ENCODE results near the gene DAZ1. TPM values are rescaled to one million over a fixed set of nuclear protein-coding genes. Genes with fewer than 3 reads are reported as not detected.
"Not testable (repeated sequence)": the region's sequence is repeated elsewhere in the genome, so short reads cannot be mapped to it uniquely, and the experiment has no call there.

The DAZ1 gene
- total RNA-seq: not detected

GRCh38 chrY:23198908-23199307 lies at the start of gene DAZ1:
Gene DAZ1, minus strand, starts transcription at chrY:23199008. Its CDS starts 208 bp downstream, at chrY:23198800.
- not testable (repeated sequence) for H3K9me3 ChIP-seq (ENCODE audit: control insufficient read depth in 3 of 3, low read length in 3 of 3); H3K4me1 ChIP-seq (ENCODE audit: control insufficient read depth in 3 of 3, insufficient read depth in 3 of 3, low read length in 3 of 3); H3K27ac ChIP-seq (ENCODE audit: low read depth, low read length); H3K9ac ChIP-seq (ENCODE audit: low read depth in 1 of 3, low read length in 3 of 3); H3K4me3 ChIP-seq (ENCODE audit: low read length in 3 of 3); H3K36me3 ChIP-seq (ENCODE audit: control insufficient read depth in 3 of 3, insufficient read depth in 3 of 3, low read length in 3 of 3); H3K27me3 ChIP-seq (ENCODE audit: control insufficient read depth in 3 of 3, insufficient read depth in 3 of 3, low read length in 3 of 3)

GRCh38 chrY:23219233-23219632 lies 20.4 kb upstream of the DAZ1 start, which contains the start of gene DAZ2:
Gene DAZ2, plus strand, starts transcription at chrY:23219533. Its CDS starts 208 bp downstream, at chrY:23219741.
- H3K27me3 ChIP-seq (ENCODE audit: control insufficient read depth in 3 of 3, insufficient read depth in 3 of 3, low read length in 3 of 3); H3K4me1 ChIP-seq (ENCODE audit: control insufficient read depth in 3 of 3, insufficient read depth in 3 of 3, low read length in 3 of 3); H3K9me3 ChIP-seq (ENCODE audit: control insufficient read depth in 3 of 3, low read length in 3 of 3); H3K27ac ChIP-seq (ENCODE audit: low read depth, low read length); H3K4me3 ChIP-seq (ENCODE audit: low read length in 3 of 3); H3K9ac ChIP-seq (ENCODE audit: low read depth in 1 of 3, low read length in 3 of 3); H3K36me3 ChIP-seq (ENCODE audit: control insufficient read depth in 3 of 3, insufficient read depth in 3 of 3, low read length in 3 of 3): not testable (repeated sequence)

GRCh38 chrY:23210681-23211080 lies 11.9 kb upstream of the DAZ1 start:
- not testable (repeated sequence) for H3K9me3 ChIP-seq (ENCODE audit: control insufficient read depth in 3 of 3, low read length in 3 of 3); H3K27ac ChIP-seq (ENCODE audit: low read depth, low read length); H3K4me3 ChIP-seq (ENCODE audit: low read length in 3 of 3); H3K27me3 ChIP-seq (ENCODE audit: control insufficient read depth in 3 of 3, insufficient read depth in 3 of 3, low read length in 3 of 3); H3K4me1 ChIP-seq (ENCODE audit: control insufficient read depth in 3 of 3, insufficient read depth in 3 of 3, low read length in 3 of 3); H3K36me3 ChIP-seq (ENCODE audit: control insufficient read depth in 3 of 3, insufficient read depth in 3 of 3, low read length in 3 of 3); H3K9ac ChIP-seq (ENCODE audit: low read depth in 1 of 3, low read length in 3 of 3)

- not testable (repeated sequence) for H3K9ac ChIP-seq (ENCODE audit: low read depth in 1 of 3, low read length in 3 of 3); H3K36me3 ChIP-seq (ENCODE audit: control insufficient read depth in 3 of 3, insufficient read depth in 3 of 3, low read length in 3 of 3)
Observed at GRCh38 chrY:23209802-23210495, 11.1 kb upstream of the DAZ1 start.

GRCh38 chrY:23207455-23207854 lies 8.6 kb upstream of the DAZ1 start:
- not testable (repeated sequence) for H3K9ac ChIP-seq (ENCODE audit: low read depth in 1 of 3, low read length in 3 of 3); H3K9me3 ChIP-seq (ENCODE audit: control insufficient read depth in 3 of 3, low read length in 3 of 3); H3K4me3 ChIP-seq (ENCODE audit: low read length in 3 of 3); H3K36me3 ChIP-seq (ENCODE audit: control insufficient read depth in 3 of 3, insufficient read depth in 3 of 3, low read length in 3 of 3); H3K4me1 ChIP-seq (ENCODE audit: control insufficient read depth in 3 of 3, insufficient read depth in 3 of 3, low read length in 3 of 3); H3K27me3 ChIP-seq (ENCODE audit: control insufficient read depth in 3 of 3, insufficient read depth in 3 of 3, low read length in 3 of 3); H3K27ac ChIP-seq (ENCODE audit: low read depth, low read length)

More at GRCh38 chrY:23209802-23210495, 11.1 kb upstream of the DAZ1 start:
- not testable (repeated sequence) for H3K27me3 ChIP-seq (ENCODE audit: control insufficient read depth in 3 of 3, insufficient read depth in 3 of 3, low read length in 3 of 3); H3K9me3 ChIP-seq (ENCODE audit: control insufficient read depth in 3 of 3, low read length in 3 of 3); H3K4me3 ChIP-seq (ENCODE audit: low read length in 3 of 3); H3K4me1 ChIP-seq (ENCODE audit: control insufficient read depth in 3 of 3, insufficient read depth in 3 of 3, low read length in 3 of 3); H3K27ac ChIP-seq (ENCODE audit: low read depth, low read length)

Other genes with a start within 250 kb of the DAZ1 start
- not detected for gene BPY2, start 214.7 kb downstream of the DAZ1 start, total RNA-seq
- gene DAZ2, start 20.5 kb upstream of the DAZ1 start, total RNA-seq: not detected

Measured in skeletal muscle tissue (tissue), 4 donors.